OCI-LY1 (cell line): ENCODE data around the gene TNFRSF1B.

Experiments used
- CTCF ChIP-seq: fragments of 200-600 bp; sonication (generic), shearing (Covaris generic); IDR thresholded peaks from 2 replicates; pipeline ENCODE4 v1.5.1; 2017; ENCODE audit warnings: mild to moderate bottlenecking, antibody characterized with exemption, low read length, moderate library complexity, mixed read lengths
- EZH2 ChIP-seq: fragments of 200-600 bp; sonication (generic), shearing (Covaris generic); IDR thresholded peaks from 2 replicates; pipeline ENCODE4 v1.8.0; 2017; ENCODE audit warnings: borderline replicate concordance, mixed run types, mild to moderate bottlenecking, antibody characterized with exemption, low read length, moderate library complexity, mixed read lengths

DNA sequence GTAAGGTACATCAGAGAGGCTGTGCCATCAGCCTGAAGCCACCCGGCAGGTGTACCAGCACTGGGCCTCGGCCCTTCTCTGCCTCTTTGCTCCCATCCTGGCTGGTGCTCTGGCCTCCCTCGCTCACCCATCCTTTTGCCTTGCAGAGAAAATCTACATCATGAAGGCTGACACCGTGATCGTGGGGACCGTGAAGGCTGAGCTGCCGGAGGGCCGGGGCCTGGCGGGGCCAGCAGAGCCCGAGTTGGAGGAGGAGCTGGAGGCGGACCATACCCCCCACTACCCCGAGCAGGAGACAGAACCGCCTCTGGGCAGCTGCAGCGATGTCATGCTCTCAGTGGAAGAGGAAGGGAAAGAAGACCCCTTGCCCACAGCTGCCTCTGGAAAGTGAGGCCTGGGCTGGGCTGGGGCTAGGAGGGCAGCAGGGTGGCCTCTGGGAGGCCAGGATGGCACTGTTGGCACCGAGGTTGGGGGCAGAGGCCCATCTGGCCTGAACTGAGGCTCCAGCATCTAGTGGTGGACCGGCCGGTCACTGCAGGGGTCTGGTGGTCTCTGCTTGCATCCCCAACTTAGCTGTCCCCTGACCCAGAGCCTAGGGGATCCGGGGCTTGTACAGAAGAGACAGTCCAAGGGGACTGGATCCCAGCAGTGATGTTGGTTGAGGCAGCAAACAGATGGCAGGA lies 24.5 kb upstream of the TNFRSF1B start:
- TF ChIP-seq EZH2 = no peak
- TF ChIP-seq CTCF = no peak
